GM12874 (cell line): ENCODE measurements around the gene GNAO1.

Source experiments
- CTCF ChIP-seq: IDR thresholded peaks from 2 replicates; pipeline ENCODE4 v1.5.1; 2011; ENCODE audit warnings: low read depth, mild to moderate bottlenecking, control low read depth, low read length, moderate library complexity; ENCODE audit not compliant: insufficient read depth

Gene GNAO1

DNA sequence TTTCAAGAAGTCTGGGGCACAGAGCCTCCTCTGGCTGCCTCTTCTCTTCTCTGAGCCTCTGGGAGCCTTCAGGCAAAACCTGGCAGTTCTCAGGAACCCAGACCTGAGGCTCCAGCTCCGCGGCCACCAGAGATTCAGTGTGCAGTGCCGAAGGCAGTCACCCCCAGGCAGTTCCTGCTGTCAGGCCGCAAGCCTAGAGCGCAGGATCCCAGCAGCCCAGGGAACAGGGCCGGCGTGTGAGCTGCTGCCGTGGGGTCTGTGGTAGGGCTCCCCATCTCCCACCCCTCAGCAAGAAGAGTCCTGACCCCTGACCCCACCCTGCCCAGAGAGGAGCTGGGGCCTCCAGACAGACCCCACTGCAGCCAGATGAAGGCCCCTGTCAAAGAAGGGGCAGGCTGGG lies 155.9 kb downstream of the GNAO1 start:
- TF ChIP-seq CTCF: no peak

DNA sequence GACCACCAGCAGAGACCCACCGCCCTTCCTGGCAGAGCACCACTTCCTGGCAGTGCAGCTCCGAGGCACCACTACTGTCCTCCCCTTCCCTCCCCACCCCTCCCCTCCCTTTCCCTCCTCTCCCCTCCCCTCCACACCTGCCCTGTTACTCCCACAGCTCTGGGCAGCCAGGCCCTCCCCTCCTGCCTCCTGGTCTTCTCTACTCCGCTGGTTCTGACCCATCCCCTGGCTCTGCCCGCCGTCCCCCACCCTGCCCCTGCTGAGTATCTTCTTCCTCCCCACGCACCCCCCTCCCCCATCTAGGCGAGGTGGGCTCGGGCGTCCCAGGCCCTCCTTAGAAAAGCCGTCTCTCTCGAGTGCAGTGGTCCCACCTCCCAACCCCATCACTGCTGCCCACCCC lies 156.4 kb downstream of the GNAO1 start:
- TF ChIP-seq CTCF: no peak

- TF ChIP-seq CTCF: no peak
These were observed 157.1 kb downstream of the GNAO1 start for GRCh38 chr16:56348168-56349085.

DNA sequence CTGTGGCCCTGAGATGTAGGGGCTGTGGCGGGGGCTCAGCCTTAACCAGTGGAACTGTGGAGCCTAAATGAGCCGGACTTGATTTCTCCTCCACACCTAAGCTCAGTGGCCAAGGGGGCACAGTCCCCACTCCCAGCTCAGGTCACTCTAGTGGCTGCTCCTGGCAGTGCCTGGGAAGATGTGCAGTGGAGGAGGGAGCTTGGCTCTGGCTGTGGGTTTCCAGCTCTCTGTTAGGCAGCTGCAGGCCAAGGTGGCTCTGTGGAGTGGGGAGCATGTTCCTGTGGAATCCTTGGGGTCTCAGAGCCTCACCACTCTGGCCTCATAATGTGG lies 157.8 kb downstream of the GNAO1 start:
- TF ChIP-seq CTCF: no peak

- TF ChIP-seq CTCF: no peak
These were observed 158.4 kb downstream of the GNAO1 start for GRCh38 chr16:56349711-56350161.

GRCh38 chr16:56350491-56351405 lies 159.5 kb downstream of the GNAO1 start:
- TF ChIP-seq CTCF: no peak

- no peak for TF ChIP-seq CTCF
These were observed 160.2 kb downstream of the GNAO1 start for GRCh38 chr16:56351481-56351880.
